Stimulated activated CD4-positive, alpha-beta T cell treated with anti-CD3 and anti-CD28 coated beads, Interleukin-12 subunit alpha, Interleukin-12 subunit beta, amount 100 ng/mL, for 24 hours (primary cell): ENCODE results near the gene CCT2.
A peak's percentile ranks its signal among the peaks of the same experiment; 100 is the strongest.
"Not testable (repeated sequence)": the region's sequence is repeated elsewhere in the genome, so short reads cannot be mapped to it uniquely, and the experiment has no call there.

Experiments used
- DNase-seq, 2 experiments: peaks; one replicate each; pipeline ENCODE4 v3.0.0-alpha.2; 2020; ENCODE audit warnings: low read depth in 2 of 2

CCT2 gene

GRCh38 chr12:69588527-69588926 lies 3.3 kb downstream of the CCT2 start:
- no peak for DNase-seq

- no peak for DNase-seq
These were observed 3.8 kb downstream of the CCT2 start for GRCh38 chr12:69589082-69589481.

- DNase-seq: no peak
These were observed 10.4 kb downstream of the CCT2 start for GRCh38 chr12:69595689-69596088.

- DNase-seq: no peak
These were observed 13.0 kb downstream of the CCT2 start for GRCh38 chr12:69598174-69598753.

GRCh38 chr12:69600804-69601203 lies 15.5 kb downstream of the CCT2 start:
- no peak for DNase-seq

- DNase-seq: no peak
These were observed 16.9 kb downstream of the CCT2 start for GRCh38 chr12:69601962-69602685.

- no peak for DNase-seq
These were observed 17.7 kb downstream of the CCT2 start for GRCh38 chr12:69602954-69603353.

- not testable (repeated sequence) for DNase-seq
These were observed 18.3 kb downstream of the CCT2 start for GRCh38 chr12:69603556-69603955.

GRCh38 chr12:69604275-69604674 lies 19.0 kb downstream of the CCT2 start:
- not testable (repeated sequence) for DNase-seq

- DNase-seq: no peak
These were observed 22.9 kb downstream of the CCT2 start for GRCh38 chr12:69608114-69608513.

GRCh38 chr12:69610126-69610525 lies 24.9 kb downstream of the CCT2 start:
- DNase-seq: no peak

GRCh38 chr12:69610729-69611128 lies 25.5 kb downstream of the CCT2 start, which contains the start of gene LRRC10:
TSS of gene LRRC10 (minus strand) at chr12:69610907. CDS start at chr12:69610838, 69 bp downstream.
- no peak for DNase-seq

GRCh38 chr12:69613351-69613750 lies 28.1 kb downstream of the CCT2 start:
- no peak for DNase-seq

- no peak for DNase-seq
These were observed 30.8 kb downstream of the CCT2 start for GRCh38 chr12:69616025-69616424.

- DNase-seq: no peak
These were observed 33.8 kb downstream of the CCT2 start for GRCh38 chr12:69619050-69619449.

GRCh38 chr12:69620077-69620476 lies 34.8 kb downstream of the CCT2 start:
- DNase-seq: no peak

GRCh38 chr12:69620921-69621320 lies 35.7 kb downstream of the CCT2 start:
- DNase-seq: no peak

- no peak for DNase-seq
These were observed 36.3 kb downstream of the CCT2 start for GRCh38 chr12:69621551-69621950.

- no peak for DNase-seq
These were observed 38.7 kb downstream of the CCT2 start for GRCh38 chr12:69623970-69624369.

GRCh38 chr12:69627501-69627900 lies 42.2 kb downstream of the CCT2 start:
- DNase-seq: no peak

- DNase-seq: no peak
These were observed 44.9 kb downstream of the CCT2 start for GRCh38 chr12:69630191-69630590.

- no peak for DNase-seq
These were observed 47.8 kb downstream of the CCT2 start for GRCh38 chr12:69633061-69633460.

- DNase-seq: peak; percentile 23 to 45
These were observed 54.2 kb downstream of the CCT2 start for GRCh38 chr12:69639400-69640016.
